Upper lobe of left lung (tissue), 4 donors: ENCODE measurements around the gene MDM2.

Source experiments
- CTCF ChIP-seq, 6 experiments: fragments of 450-650 bp in 4 of 6; fragments of 200-600 bp in 2 of 6; sonication (generic) in 2 of 6; IDR thresholded peaks; one replicate each; pipeline ENCODE4 v1.5.1; 2016 to 2019; ENCODE audit warnings: antibody characterized with exemption in 6 of 6
- POLR2A ChIP-seq, 4 donors: fragments of 450-650 bp; IDR thresholded peaks; one replicate each; pipeline ENCODE4 v1.5.1; 2016 to 2017; ENCODE audit warnings: antibody characterized with exemption in 4 of 4, mild to moderate bottlenecking in 2 of 4
- POLR2AphosphoS5 ChIP-seq, 2 donors: sonication (generic); formaldehyde crosslinking; IDR thresholded peaks; one replicate each; pipeline ENCODE4 v1.5.1; 2017; ENCODE audit warnings: antibody characterized with exemption in 2 of 2

GRCh38 chr12:68870443-68870842 is 62.5 kb downstream of the MDM2 start:
- TF ChIP-seq CTCF (IDR thresholded peaks at IDR 0.05) (no peak), POLR2A (IDR thresholded peaks at IDR 0.05) (no peak), POLR2AphosphoS5 (IDR thresholded peaks at IDR 0.05) (no peak)
